Measurements from ENCODE around the gene ZFP69.

GRCh38 chr1:40450495-40451237 is 26.4 kb upstream of the ZFP69 start:
- no peak for TF ChIP-seq CTCF (IDR thresholded peaks at IDR 0.05)
- TF ChIP-seq POLR2A (IDR thresholded peaks at IDR 0.05): no peak
- TF ChIP-seq POLR2AphosphoS5 (IDR thresholded peaks at IDR 0.05): no peak

Measured in sigmoid colon (tissue), 4 donors.